GM23338 (cell line): ENCODE data around the gene ITGA2. TPM values are rescaled to one million over a fixed set of nuclear protein-coding genes. Genes with fewer than 3 reads are reported as not detected.

Source experiments
- ATAC-seq: fragments of 200-7000 bp; cut with Tn5 transposase; 3 replicates; pipeline ENCODE4 v1.9.1; 2020
- DNase-seq: peaks from one replicate; pipeline ENCODE4 v3.0.0-alpha.2; 2015; ENCODE audit warnings: low spot score
- H2AFZ ChIP-seq: fragments of 200-600 bp; sonication (generic); 2 replicates; pipeline ENCODE4 v1.8.0; 2016; ENCODE audit warnings: antibody characterized with exemption, mild to moderate bottlenecking, moderate library complexity
- H3F3A ChIP-seq: fragments of 200-600 bp; sonication (generic); replicated peaks from 2 replicates; pipeline ENCODE4 v1.8.0; 2017; ENCODE audit warnings: antibody characterized with exemption, mixed run types, low read depth
- H3K27ac ChIP-seq: fragments of 200-600 bp; sonication (generic); 2 replicates; pipeline ENCODE4 v1.6.1; 2016; ENCODE audit warnings: low read depth
- H3K27me3 ChIP-seq: fragments of 200-600 bp; sonication (generic); 2 replicates; pipeline ENCODE4 v1.8.0; 2016; ENCODE audit warnings: mild to moderate bottlenecking, mixed run types, moderate library complexity; ENCODE audit not compliant: insufficient read depth
- H3K36me3 ChIP-seq: fragments of 200-600 bp; sonication (generic); 2 replicates; pipeline ENCODE4 v1.8.0; 2016; ENCODE audit warnings: mild to moderate bottlenecking; ENCODE audit not compliant: insufficient read depth
- H3K4me1 ChIP-seq: fragments of 200-600 bp; sonication (generic); 2 replicates; pipeline ENCODE4 v1.8.0; 2016; ENCODE audit warnings: mild to moderate bottlenecking, moderate library complexity; ENCODE audit not compliant: insufficient read depth
- H3K4me2 ChIP-seq: fragments of 200-600 bp; sonication (generic); 2 replicates; pipeline ENCODE4 v1.7.1; 2017; ENCODE audit warnings: mixed run types
- H3K4me3 ChIP-seq: fragments of 200-600 bp; sonication (generic); 2 replicates; pipeline ENCODE4 v1.6.1; 2016; ENCODE audit warnings: mixed run types
- H3K79me2 ChIP-seq: fragments of 200-600 bp; sonication (generic); replicated peaks from 2 replicates; pipeline ENCODE4 v1.8.0; 2017; ENCODE audit warnings: mild to moderate bottlenecking; ENCODE audit not compliant: insufficient read depth
- H3K9me2 ChIP-seq: fragments of 200-600 bp; sonication (generic); 2 replicates; pipeline ENCODE4 v1.8.0; 2017; ENCODE audit not compliant: insufficient read depth
- H4K20me1 ChIP-seq: fragments of 200-600 bp; sonication (generic); replicated peaks from 2 replicates; pipeline ENCODE4 v1.8.0; 2017; ENCODE audit warnings: mild to moderate bottlenecking; ENCODE audit not compliant: insufficient read depth
- H3K27ac Mint-ChIP-seq: 2 replicates; pipeline ENCODE4 v1.8.0; 2020; ENCODE audit warnings: inconsistent platforms, mild to moderate bottlenecking, moderate library complexity, mixed read lengths
- H3K27me3 Mint-ChIP-seq: 3 replicates; pipeline ENCODE4 v1.8.0; 2022; ENCODE audit warnings: low read depth, mild to moderate bottlenecking, moderate library complexity, mixed read lengths, inconsistent platforms; ENCODE audit not compliant: insufficient read depth, poor library complexity
- H3K36me3 Mint-ChIP-seq: 3 replicates; pipeline ENCODE4 v1.8.0; 2021; ENCODE audit warnings: low read depth, mild to moderate bottlenecking, inconsistent platforms, moderate library complexity, mixed read lengths
- H3K4me1 Mint-ChIP-seq: 3 replicates; pipeline ENCODE4 v1.8.0; 2020; ENCODE audit warnings: mild to moderate bottlenecking, inconsistent platforms, mixed read lengths
- H3K4me3 Mint-ChIP-seq: 3 replicates; pipeline ENCODE4 v1.8.0; 2021; ENCODE audit warnings: moderate library complexity, mild to moderate bottlenecking, inconsistent platforms, mixed read lengths
- H3K9me3 Mint-ChIP-seq: 3 replicates; pipeline ENCODE4 v1.8.0; 2020; ENCODE audit warnings: moderate library complexity, mild to moderate bottlenecking, inconsistent platforms, mixed read lengths
- CREB1 ChIP-seq: fragments of 250-450 bp; sonication (Bioruptor Pico); IDR thresholded peaks from 2 replicates; pipeline ENCODE4 v1.5.0; 2020; ENCODE audit warnings: low read depth, mild to moderate bottlenecking, moderate library complexity
- CTCF ChIP-seq, 2 experiments: fragments of 200-600 bp in 1 of 2; sonication (generic) in 1 of 2; conservative IDR thresholded peaks; 2 replicates each; pipeline versions ENCODE4 v1.5.1 to v1.6.1; 2016 to 2017; ENCODE audit warnings: antibody characterized with exemption in 2 of 2, low read depth in 2 of 2, mild to moderate bottlenecking in 2 of 2, moderate library complexity in 1 of 2
- ETS1 ChIP-seq: IDR thresholded peaks from 2 replicates; pipeline ENCODE4 v1.6.1; 2016; ENCODE audit warnings: antibody characterized with exemption
- EZH2 ChIP-seq: fragments of 200-600 bp; sonication (generic); IDR thresholded peaks from one replicate; pipeline ENCODE4 v1.8.0; 2017; ENCODE audit warnings: antibody characterized with exemption, mild to moderate bottlenecking, low read depth; ENCODE audit not compliant: unreplicated experiment
- EZH2phosphoT487 ChIP-seq: fragments of 200-600 bp; sonication (generic); IDR thresholded peaks from one replicate; pipeline ENCODE4 v1.8.1; 2018; ENCODE audit warnings: antibody characterized with exemption; ENCODE audit not compliant: unreplicated experiment
- JUNB ChIP-seq: IDR thresholded peaks from one replicate; pipeline ENCODE4 v1.6.1; 2016; ENCODE audit warnings: antibody characterized with exemption; ENCODE audit not compliant: unreplicated experiment
- NANOG ChIP-seq: IDR thresholded peaks from 2 replicates; pipeline ENCODE4 v1.6.1; 2016; ENCODE audit warnings: antibody characterized with exemption, borderline replicate concordance
- POLR2AphosphoS5 ChIP-seq: IDR thresholded peaks from 2 replicates; pipeline ENCODE4 v1.6.1; 2016; ENCODE audit warnings: antibody characterized with exemption, low read depth
- REST ChIP-seq: IDR thresholded peaks from one replicate; pipeline ENCODE4 v1.6.1; 2018; ENCODE audit warnings: antibody characterized with exemption; ENCODE audit not compliant: unreplicated experiment
- STAT1 ChIP-seq: IDR thresholded peaks from one replicate; pipeline ENCODE4 v1.6.1; 2016; ENCODE audit warnings: antibody characterized with exemption; ENCODE audit not compliant: unreplicated experiment
- ZNF114 ChIP-seq: fragments of 250-450 bp; sonication (Bioruptor Pico); IDR thresholded peaks from 2 replicates; pipeline ENCODE4 v1.5.0; 2020; ENCODE audit warnings: mild to moderate bottlenecking, moderate library complexity
- ZNF331 ChIP-seq: fragments of 250-450 bp; sonication (Bioruptor Pico); IDR thresholded peaks from 2 replicates; pipeline ENCODE4 v1.5.0; 2020; ENCODE audit warnings: low read depth, mild to moderate bottlenecking, moderate library complexity
- ZNF462 ChIP-seq: fragments of 250-450 bp; sonication (Bioruptor Pico); IDR thresholded peaks from 2 replicates; pipeline ENCODE4 v1.5.0; 2020; ENCODE audit warnings: mild to moderate bottlenecking, moderate library complexity
- polyA plus RNA-seq: library from polyadenylated mRNA; unstranded; fragments of >200 nt; fragmentation: Nextera tagmentation; extraction: Ambion mirVana; gene quantifications from 2 replicates; pipeline ENCODE4 v1.2.1, GENCODE V29; 2016
- total RNA-seq: library from RNA; depleted of rRNA; stranded (reverse); fragments of >200 nt; shearing (Covaris generic); gene quantifications from 2 replicates; pipeline ENCODE4 v1.2.3, GENCODE V29; 2014

The ITGA2 gene
- total and polyA plus RNA-seq, 2 experiments from 2014 or later, result 2.6 to 7.1 TPM

- H3K27ac ChIP-seq, result no peak overlapping the region
- H3K4me1 Mint-ChIP-seq, result no peaks in the 10 kb centered on the region
- no peak for ATAC-seq
- no peak overlapping the region for H3K4me2 ChIP-seq
- H3K79me2 ChIP-seq, result no peaks in the 10 kb centered on the region
- H3K27me3 ChIP-seq, result no peaks in the 10 kb centered on the region
- DNase-seq, result no peak
- H3K27me3 Mint-ChIP-seq, result no peaks in the 10 kb centered on the region
- no peak overlapping the region for H3K4me3 ChIP-seq
- H3K36me3 Mint-ChIP-seq, result no peaks in the 10 kb centered on the region
- H2AFZ ChIP-seq, result no peak overlapping the region
- TF ChIP-seq ETS1 (no peak), POLR2AphosphoS5 (no peak), REST (no peak), CREB1 (CRISPR knock-in tag) (no peak), CTCF (conservative IDR thresholded peaks at IDR 0.05; ENCODE audit: low read depth in 2 of 2) (no peak), NANOG (no peak), EZH2phosphoT487 (no peak), STAT1 (no peak), ZNF114 (CRISPR knock-in tag) (no peak), ZNF462 (CRISPR knock-in tag) (no peak), JUNB (no peak), ZNF331 (CRISPR knock-in tag) (no peak), EZH2 (no peak)
- H3K9me2 ChIP-seq, result 0 out of 2 replicates have a peak, but pooled peaks cover 16% of the 10 kb centered on the region
- no peaks in the 10 kb centered on the region for H3F3A ChIP-seq
- H3K4me1 ChIP-seq, result no peaks in the 10 kb centered on the region
- no peaks in the 10 kb centered on the region; the same call in 1 of the 2 replicates for H4K20me1 ChIP-seq
- H3K36me3 ChIP-seq, result no peaks in the 10 kb centered on the region
- no peaks in the 10 kb centered on the region for H3K9me3 Mint-ChIP-seq
- H3K27ac Mint-ChIP-seq, result no peak overlapping the region
- H3K4me3 Mint-ChIP-seq, result no peak overlapping the region
Observed at GRCh38 chr5:53128481-53128880, 139.3 kb downstream of the ITGA2 start.
